Effector CD8-positive, alpha-beta T cell (primary cell): ENCODE measurements around the gene PPP1R14D.
"Not testable (repeated sequence)": the region's sequence is repeated elsewhere in the genome, so short reads cannot be mapped to it uniquely, and the experiment has no call there.

Source experiments
- DNase-seq: peaks from one replicate; lab custom pipeline; 2025; lab: John Stamatoyannopoulos, UW
- total RNA-seq, 4 experiments: gene quantifications; one replicate each; lab custom pipeline; 2026; lab: John Stamatoyannopoulos, UW

Gene PPP1R14D, protein sequence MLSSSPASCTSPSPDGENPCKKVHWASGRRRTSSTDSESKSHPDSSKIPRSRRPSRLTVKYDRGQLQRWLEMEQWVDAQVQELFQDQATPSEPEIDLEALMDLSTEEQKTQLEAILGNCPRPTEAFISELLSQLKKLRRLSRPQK
- total RNA-seq, result 0 reads per million in 4 experiments

DNA sequence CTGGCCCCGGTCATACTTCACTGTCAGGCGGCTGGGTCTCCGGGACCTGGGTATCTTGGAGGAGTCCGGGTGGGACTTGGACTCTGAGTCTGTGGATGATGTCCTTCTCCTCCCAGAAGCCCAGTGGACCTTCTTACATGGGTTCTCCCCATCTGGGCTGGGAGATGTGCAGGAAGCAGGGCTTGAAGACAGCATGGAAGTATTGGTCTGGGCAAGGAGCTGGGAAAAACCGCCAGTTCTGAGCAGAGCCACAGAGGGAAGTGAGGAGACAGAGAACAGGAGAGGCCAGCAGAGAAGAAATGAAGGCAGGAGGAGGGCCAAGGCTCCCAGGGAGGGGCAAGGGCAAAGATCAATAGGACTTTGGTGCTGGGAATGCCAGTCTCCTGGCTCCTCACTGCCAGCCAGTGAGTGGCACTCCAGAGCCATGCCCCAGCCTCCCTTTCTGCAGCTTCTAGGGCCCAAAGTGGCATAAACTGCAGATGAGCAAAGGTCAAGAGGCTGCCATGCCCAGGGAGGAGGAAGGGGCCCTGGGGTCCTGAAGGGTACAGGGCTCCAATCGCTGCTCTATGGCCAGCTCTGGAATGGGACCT lies at the start of gene PPP1R14D:
Gene PPP1R14D (minus strand): TSS at position 262 of the 590 bp plus-strand sequence. CDS start 67 bp downstream, at position 195.
- DNase-seq, result no peak

GRCh38 chr15:40877694-40878093 lies 49.2 kb upstream of the PPP1R14D start:
- no peak for DNase-seq

- DNase-seq, result no peak
These were observed 47.7 kb upstream of the PPP1R14D start for GRCh38 chr15:40875991-40876730.

- peak; percentile 42 for DNase-seq
These were observed 45.4 kb upstream of the PPP1R14D start, which contains the start of gene RHOV for GRCh38 chr15:40873694-40874561. RHOV (minus strand) TSS chr15:40874234; CDS start chr15:40874139, 95 bp downstream.

GRCh38 chr15:40872791-40873693 lies 44.5 kb upstream of the PPP1R14D start:
- no peak for DNase-seq

DNA sequence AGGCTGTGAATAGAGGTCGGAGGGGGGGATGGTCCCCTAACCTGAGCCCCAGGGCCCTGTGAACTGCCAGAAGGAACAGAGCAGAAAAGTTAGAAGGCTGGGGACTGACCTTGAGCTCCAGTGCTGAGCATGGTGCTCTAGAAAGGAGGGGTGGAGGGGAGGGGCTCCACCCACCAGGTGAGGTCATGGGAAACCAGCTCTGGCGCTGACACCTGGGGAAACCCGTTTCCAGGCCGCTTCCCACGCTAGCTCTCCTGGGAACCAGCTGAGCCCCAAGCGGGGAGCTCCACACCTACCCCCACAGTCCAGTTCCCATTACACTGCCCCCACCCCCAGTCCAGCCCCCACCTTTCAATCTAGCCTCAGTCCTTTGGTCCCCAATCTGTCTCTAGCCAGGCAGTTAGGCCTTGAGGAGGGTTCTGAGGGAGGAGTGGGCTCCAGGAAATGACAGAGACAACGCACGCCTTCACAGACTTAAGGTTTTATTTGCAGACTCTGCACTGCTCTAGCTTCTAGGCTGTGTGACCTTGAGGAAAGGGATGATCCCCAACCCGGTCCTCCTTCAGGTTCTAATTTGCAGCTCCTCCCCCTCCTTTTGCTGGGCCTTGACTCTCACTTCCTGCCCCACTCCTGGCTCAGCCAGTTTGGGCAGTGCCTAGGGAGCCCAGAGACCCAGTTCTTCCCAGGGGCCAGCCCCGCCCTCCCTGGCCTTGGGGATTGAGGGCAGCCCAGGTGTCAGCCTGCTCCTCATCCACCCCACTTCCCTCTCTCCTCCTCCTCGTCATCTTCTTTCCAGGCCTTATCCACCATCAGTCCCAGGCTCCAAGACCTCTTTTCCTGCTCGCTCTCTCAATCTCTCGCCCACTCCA lies 43.5 kb upstream of the PPP1R14D start:
- no peak for DNase-seq

GRCh38 chr15:40870716-40871115 lies 42.2 kb upstream of the PPP1R14D start:
- DNase-seq, result no peak

DNA sequence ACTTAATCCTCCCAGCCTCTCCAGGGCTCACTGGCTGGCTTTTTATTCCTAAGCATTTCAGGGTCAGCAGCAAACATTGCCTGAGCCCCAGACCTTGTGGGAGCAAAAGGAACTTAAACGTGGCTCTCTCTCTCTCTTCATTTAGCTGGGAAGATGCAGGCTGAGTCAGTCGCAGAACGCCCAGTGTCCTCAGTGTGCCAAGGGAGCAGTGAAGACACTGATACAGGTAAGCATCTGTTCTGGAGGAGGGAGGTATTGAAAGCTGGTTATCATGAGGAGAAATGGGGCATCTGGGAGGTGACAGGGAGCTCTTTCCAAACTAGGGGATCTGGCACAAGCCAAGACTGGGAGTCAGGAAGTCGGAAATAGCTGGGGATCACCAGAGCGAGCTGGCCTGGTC lies 41.2 kb upstream of the PPP1R14D start:
- DNase-seq, result no peak

DNA sequence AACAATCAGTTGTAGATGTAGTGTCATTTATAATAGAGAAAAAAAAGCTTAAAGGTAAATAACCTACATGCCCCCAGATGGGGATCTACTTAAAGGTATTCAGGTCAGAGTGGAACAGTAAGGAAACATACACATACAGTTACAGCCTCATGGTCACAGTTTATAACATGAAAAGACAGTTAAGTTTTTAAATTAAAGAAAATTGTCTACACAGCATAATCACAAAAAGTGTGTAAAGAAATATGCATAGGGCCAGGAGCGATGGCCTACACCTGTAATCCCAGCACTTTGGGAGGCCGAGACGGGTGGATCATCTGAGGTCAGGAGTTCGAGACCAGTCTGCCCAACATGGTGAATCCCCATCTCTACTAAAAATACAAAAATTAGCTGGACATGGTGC lies 38.7 kb upstream of the PPP1R14D start:
- DNase-seq, result no peak

GRCh38 chr15:40863660-40864270 lies 35.3 kb upstream of the PPP1R14D start:
- DNase-seq, result no peak

GRCh38 chr15:40861147-40861546 lies 32.6 kb upstream of the PPP1R14D start:
- not testable (repeated sequence) for DNase-seq

- peak; percentile 69 for DNase-seq
These were observed 30.8 kb upstream of the PPP1R14D start for GRCh38 chr15:40859206-40859851.

GRCh38 chr15:40858706-40859105 lies 30.2 kb upstream of the PPP1R14D start:
- DNase-seq, result no peak

DNA sequence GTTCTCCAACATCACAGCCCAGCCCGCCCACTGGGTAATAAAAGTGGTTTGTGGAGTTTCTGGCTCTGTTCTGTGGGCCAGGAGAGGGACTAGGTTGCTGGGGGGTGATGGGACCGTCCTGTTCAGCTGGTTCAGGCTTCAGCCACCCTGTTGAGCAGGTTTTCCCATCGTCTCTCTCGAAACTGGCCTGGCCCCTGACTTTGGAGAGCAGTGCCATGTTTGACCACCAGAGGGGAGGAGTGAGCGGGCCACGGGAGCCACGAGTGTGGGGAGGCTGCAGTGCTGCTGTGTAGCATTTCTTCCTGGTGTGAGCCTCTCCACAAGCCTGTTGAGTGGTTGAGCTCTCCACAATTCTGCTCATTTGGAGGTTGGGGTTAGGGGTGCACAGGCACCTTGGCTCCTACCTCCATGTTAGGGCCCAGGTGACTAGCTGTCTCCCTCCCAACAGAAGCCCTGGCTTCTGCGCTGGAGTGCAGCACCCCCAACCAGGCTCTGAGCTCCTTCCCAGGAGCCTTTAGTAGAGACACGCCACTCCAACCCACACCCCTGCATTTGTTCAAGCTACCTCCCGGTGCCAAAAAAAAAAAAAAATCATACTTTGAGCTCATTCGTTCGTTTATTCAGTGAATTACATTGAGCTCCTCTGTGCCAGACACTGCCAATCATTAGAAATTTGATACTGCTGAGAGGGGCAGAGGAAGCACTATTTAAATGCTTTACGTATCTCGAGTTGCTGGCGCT lies 29.3 kb upstream of the PPP1R14D start:
- peak; percentile 66 for DNase-seq

DNA sequence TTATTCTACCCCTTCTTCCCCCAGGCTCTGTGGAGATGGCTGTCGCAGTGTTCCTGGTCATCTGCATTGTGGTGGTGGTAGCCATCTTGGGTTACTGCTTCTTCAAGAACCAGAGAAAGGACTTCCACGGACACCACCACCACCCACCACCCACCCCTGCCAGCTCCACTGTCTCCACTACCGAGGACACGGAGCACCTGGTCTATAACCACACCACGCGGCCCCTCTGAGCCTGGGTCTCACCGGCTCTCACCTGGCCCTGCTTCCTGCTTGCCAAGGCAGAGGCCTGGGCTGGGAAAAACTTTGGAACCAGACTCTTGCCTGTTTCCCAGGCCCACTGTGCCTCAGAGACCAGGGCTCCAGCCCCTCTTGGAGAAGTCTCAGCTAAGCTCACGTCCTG lies 28.2 kb upstream of the PPP1R14D start:
- no peak for DNase-seq

- no peak for DNase-seq
These were observed 27.3 kb upstream of the PPP1R14D start for GRCh38 chr15:40855706-40856234.

DNA sequence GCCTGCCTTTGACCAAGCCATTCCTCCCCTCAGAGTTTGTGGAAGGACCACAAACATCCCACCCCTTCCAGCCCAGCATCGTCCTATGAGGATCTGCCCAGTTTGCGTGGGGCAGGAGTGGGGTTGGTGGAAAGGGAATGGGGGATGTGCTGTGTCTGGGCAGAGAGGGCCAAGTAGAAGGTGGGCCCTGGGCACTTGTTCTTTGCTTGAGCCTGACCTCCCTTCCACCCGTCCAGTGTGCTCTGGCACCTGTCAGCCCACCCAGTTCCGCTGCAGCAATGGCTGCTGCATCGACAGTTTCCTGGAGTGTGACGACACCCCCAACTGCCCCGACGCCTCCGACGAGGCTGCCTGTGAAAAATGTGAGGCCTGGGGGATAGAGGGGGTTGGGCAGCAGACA lies 25.7 kb upstream of the PPP1R14D start:
- DNase-seq, result no peak

- DNase-seq, result no peak
These were observed 24.9 kb upstream of the PPP1R14D start for GRCh38 chr15:40853241-40853890.
